ENCODE data around the gene ARHGAP8.

Gene ARHGAP8

DNA sequence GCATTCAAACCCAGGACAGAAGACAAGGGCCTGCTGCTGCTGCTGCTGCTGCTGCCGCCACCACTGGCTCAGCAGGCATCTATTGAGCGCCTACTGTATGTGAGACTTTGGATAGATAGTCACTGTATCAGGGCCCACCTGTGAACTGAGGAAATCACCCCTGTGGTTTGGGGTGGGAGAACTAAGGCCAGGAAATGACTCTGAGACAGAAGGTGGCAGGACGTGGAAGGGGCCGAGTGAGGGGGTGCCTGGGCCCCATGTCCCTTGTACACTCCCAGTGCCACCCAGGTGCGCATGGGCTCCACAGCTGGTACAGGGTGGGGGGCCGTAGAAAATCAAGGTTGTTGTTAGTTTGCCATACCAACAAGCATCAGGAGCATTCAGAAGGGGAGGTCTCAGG lies 50.6 kb downstream of the ARHGAP8 start:
- no peak for DNase-seq (ENCODE audit: low spot score)

DNA sequence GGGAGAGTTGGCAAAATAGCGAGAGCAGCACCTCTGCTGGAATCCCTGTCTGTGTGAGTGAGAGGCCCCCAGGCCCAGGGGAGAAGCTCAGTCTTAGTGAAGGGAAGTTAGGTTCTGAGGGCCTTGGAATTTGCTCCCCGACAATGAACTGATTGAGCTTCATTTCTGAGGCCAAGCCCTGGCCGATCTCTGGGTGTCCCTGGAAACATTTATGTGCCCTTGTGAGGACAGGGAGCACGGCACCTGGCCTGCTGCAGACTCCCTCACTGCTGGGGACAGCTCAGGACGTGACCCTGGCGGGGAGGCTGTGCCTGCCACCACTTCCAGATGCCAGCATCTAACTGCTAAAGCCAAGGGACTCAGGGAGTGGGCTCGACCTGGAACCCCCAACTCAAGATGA lies 52.0 kb downstream of the ARHGAP8 start:
- DNase-seq (ENCODE audit: low spot score) = no peak

DNA sequence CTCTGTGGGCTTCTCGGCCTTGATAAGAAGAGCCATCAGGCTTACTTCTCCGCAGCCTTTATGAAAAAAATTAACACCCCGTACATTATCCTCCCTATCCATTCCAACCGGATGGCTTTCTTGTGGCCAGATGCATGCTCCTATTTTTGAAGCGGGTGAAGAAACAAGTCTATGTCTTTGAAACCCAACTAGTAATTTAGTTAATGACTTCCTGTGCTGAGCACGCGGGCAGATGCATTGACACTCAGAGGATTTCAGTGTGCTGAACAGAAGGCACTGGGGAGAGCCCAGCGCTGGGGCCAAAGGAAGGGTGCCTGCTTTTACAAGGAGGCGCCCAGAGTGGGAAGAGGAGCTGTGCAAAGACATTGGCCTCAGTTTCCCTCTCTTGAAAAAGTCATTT lies 53.3 kb downstream of the ARHGAP8 start:
- no peak for DNase-seq (ENCODE audit: low spot score)

DNA sequence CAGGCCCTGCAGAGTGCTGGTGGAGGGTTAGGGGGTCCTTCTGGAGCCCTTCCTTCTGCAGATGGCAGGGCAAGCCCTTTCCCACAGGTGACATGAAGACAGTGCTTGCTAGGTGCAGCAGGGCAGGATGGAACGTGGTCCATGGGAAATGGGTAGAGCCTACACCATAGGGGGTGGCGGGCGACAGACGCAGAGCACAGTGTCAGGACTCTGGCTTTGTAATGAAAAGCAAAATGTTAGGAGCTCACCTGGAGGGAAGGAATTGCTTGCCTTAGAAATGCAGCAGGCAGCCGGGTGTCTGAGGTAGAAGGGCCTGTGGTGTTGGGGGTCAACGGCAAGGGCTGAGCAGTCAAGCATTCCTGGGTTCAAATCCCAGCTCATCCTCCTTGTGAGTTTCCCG lies 54.9 kb downstream of the ARHGAP8 start:
- no peak for DNase-seq (ENCODE audit: low spot score)

DNA sequence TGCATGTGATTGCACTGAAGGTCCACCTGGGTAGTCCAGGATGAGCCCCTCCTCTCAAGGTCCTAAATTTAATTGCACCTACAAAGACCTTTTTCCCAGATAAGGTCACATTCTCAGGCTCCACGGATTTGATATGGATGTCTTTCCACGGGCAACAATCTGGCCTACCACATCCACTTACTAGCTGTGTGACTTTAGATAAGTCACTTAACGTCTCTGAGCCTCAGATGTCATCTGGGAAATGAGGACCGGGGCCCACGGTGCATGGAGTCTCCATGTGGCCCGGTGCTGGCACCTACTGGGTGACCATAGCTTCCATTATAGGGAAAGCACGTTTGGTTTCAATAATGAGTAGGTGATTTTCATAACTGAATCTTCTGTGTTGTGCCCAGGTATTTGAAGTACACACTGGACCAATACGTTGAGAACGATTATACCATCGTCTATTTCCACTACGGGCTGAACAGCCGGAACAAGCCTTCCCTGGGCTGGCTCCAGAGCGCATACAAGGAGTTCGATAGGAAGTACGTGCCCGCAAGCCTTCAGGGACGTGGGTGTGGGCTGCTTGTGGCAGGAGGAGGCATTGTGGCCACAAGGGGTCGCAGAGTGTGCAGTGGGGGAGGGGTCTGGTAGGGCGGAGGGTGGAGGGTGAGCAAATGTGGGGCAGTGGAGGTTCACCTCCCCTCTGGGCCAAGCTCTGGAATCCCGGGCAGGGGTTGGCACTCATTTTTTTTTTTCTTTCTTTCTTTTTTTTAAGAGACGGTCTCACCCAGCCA lies 55.7 kb downstream of the ARHGAP8 start:
- no peak for DNase-seq (ENCODE audit: low spot score)

DNA sequence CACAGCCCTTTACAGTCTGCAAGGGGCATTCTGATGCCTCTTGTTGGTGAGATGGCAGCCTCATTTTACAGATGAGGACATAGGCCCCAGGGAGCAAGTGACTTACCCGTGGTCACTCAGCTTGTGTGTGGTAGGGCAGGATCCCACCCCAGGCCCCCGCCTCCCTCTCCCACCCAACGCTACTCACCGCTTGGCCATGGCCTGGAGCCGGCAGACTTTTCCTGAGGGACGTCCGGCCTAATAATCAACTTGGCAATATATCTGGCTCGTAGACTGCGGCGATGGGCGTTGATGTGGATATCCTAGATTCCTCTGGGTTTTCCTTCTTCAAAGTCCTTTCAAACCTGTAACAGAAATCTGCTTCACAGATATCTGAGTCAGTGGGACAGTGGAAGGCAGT lies 57.1 kb downstream of the ARHGAP8 start:
- DNase-seq (ENCODE audit: low spot score) = no peak

DNA sequence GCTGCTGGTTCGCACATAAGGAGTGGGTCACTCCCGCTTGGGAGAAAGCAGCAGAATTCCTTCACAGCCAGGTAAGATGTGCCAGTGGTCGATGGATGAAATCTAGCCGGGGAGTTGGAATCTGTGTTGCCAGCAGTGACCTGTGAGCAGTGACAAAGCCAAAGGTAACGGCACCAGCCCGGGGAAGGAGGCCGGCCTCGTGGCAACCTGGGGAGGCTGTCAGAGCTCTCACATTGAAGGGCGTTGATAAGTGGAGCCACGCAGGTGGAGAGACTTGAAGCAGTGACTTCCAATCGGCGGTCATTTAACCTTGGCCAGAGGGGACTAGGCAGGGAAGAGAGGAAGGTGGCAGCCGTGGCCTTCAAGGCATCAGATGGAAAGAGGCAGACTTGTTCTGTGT lies 58.8 kb downstream of the ARHGAP8 start:
- no peak for DNase-seq (ENCODE audit: low spot score)

DNA sequence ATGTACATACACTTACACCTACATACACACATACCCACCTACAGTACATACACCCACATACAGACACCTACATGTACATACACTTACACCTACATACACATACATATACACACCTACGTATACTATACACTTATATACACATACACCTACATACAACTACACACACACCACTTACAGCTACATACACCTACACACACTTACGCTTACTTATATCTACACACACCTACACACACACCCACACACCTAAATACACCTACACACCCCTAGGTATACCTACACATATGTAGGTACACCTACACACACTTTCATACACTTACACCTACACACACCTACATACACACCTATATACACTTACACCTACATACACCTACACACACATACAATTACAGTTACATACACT lies 61.0 kb downstream of the ARHGAP8 start:
- no peak for DNase-seq (ENCODE audit: low spot score)

DNA sequence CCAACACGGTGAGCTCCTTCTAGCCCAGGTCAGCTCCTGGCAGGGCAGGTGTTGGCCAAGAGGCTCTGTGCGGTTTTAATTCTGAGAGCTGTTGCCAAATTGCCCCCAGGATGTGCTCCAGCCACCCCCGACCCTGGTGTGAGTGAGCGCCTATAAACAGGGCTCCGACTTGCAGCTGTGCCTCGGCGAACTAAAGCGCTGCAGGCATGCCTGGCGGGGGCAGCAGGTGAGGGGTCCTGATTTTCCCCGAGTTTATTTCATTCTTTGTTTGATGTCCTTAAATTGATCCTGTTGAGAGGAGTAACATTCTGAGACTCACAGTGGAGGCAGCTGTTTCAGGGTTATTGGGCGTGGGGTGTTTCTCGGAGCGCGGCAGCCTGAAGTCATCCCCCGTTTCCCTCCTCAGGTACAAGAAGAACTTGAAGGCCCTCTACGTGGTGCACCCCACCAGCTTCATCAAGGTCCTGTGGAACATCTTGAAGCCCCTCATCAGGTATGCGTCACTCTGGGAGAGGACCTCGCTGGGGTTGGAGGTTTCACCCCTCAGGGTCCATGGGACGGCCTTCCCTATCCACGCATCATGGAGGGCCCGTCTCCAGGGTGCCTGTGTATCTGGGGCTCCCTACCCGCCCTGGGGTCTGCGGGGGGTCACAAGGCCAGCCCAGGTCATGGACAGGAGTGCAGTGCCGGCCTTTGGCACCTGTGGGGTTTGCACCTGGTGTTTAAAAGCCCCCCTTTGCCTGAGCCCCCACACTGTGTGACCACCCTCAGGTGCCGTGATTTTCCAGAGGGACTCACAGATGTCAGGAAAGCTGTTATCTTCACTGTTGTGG lies 62.1 kb downstream of the ARHGAP8 start:
- DNase-seq (ENCODE audit: low spot score) = no peak

DNA sequence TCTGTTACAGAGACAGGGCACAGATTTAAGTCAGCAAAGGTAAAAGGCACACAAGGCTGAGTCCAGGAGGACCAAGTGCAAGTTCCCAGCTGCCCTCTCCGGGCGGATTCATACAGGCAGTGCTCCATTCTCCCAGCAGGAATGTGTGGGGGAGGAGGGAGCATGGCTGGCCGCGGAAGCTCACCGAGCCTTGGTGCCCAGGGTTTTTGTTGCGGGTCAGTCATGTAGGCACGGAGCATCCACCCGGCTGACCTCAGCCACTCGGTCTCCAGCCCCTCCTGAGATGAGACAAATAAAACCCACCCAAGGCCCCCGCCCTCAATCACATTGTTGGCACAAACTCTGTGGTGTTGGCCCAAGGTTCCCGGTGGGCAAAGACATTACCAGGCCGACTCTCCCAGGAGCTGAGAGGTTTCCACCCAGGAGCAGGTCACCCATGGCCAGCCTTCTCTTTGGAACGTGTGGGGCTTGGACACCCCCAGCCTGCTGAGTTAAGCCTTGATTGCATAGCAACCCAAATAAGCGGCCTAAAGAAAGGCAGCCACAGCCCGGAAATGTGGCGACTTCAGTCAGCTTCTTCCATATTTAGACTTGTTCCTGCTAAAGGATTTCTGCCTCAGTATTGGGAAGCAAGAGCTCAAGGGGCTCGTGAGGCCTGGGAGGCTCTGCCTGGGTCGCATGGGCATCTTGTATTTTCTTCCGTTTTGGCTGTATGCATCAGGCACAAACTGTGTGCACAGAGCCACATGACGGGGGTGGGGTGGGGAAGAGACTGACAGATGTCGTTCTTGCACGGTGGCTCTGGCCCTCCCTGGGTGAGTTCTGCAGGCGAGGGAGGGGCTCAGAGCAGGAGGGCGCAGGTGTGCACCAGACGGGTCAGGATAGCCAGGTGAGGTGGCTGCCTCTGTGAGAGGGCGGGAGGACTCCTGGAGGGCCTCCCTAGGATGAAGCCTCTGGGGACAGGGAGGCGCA lies 63.0 kb downstream of the ARHGAP8 start:
- DNase-seq (ENCODE audit: low spot score) = no peak

DNA sequence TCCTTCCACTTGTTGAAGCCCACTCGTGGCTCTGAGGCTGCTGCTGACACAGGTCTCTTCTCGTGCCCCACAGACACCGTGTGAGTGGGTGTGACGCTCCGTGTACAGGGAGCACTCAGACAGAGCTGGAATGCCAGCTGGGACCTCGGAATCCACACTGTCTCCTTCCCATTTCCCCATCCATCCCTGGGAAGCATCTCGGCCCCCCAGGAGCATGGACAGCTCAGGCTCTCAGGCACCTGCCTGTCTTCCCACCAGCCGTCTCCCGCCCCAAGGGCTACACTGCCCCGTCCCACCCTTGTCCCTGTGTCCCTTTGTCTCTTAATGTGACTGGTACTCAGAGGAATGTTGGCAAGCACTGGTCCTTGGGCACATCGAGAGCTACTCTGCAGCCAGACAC lies 63.8 kb downstream of the ARHGAP8 start:
- DNase-seq (ENCODE audit: low spot score) = no peak

DNA sequence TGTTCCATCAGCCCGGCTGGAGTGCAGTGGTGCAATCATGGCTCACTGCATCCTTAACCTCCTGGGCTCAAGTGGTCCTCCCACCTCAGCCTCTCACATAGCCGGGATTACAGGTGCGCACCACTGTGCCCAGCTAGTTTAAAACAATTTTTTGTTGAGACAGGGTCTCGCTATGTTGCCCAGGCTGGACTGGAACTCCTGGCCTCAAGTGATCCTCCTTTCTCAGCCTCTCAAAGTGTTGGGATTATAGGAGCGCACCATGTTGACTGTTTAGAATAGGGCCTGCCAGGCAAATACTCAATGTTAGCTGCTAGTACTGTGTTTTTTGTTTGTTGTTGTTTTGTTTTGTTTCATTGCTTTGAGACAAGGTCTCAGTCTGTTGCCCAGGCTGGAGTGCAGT lies 66.4 kb downstream of the ARHGAP8 start:
- DNase-seq (ENCODE audit: low spot score) = no peak

DNA sequence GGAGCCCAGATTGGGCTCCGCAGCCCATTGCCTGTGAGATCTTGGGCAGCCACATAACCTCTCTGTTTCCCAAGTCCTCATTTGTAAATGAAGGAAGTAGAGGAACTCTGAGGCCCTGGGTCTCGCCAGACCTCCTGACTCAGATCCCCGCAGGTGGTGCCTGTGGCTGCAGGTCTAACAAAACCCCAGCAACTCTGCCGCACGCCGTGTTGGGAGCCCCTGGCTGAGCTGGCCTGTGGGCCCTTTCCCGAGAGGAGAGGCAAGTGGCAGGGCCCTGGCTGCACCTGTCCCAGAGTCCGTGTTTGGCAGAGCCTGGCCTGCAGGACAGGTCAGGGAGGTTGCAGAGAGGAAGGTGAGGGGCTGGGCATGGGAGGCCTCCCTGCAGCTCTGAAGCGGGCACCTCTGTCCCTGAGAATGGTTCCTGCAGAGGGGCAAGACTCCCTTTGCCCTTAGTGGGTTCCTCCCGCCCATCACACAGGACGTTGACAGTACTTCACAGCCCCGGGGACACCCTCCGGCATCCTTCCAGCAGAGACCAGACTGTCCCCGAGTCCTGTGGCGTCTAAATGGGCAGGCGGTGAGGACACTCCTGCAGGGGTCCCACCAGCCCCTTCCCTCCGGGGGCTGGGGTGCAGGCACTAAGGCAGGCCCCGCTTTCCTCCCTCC lies 67.7 kb downstream of the ARHGAP8 start:
- no peak for DNase-seq (ENCODE audit: low spot score)

DNA sequence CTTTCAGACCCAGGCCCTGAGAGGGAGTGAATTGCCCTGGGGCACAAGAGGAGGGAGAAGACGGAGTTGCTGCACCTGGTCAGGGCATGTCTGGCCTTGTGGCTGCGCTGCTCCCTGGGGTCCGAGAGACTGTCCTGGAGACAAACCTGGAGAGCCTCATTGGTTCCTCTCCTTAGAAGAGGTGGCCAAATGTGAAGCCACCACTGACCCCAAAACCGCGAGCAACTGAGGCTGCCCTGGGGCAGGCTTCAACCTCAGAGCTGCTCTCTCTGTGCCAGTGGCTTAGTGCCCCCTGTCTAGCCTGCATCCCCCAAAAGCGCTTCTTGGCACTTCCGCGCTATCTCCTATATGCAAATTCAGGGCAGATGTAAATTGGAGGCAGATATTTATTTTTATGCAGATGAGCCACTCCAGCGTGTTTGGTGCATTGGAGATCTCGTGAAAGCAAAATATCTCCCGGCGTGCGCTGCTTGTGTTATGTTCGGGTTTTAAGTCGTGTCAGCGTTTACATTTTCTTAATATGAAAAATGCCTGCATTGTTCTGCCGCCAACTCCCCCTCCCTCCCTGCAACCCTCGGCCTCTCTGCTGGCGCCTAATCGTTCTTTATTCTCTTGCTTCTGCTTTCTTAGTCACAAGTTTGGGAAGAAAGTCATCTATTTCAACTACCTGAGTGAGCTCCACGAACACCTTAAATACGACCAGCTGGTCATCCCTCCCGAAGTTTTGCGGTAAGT lies 69.5 kb downstream of the ARHGAP8 start:
- DNase-seq (ENCODE audit: low spot score) = no peak

DNA sequence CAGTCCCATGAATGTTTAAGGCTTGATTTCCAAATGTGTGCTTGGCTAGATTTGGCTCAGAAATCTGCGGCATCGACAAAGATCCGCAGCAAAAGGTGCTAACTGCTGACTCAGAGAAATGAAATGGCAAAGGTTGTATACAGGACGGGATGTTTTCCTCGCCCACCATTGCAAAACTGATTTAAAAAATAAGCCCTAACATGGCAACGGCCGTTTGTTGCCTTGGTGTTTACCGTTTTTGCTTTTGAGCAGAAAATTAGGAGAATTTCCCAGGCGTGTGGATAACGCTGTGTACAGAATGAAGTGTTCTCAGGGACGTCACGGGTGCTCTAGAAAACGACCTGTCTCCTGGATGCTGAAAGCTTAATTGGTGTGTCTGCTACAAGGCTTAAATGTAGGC lies 70.2 kb downstream of the ARHGAP8 start:
- no peak for DNase-seq (ENCODE audit: low spot score)

DNA sequence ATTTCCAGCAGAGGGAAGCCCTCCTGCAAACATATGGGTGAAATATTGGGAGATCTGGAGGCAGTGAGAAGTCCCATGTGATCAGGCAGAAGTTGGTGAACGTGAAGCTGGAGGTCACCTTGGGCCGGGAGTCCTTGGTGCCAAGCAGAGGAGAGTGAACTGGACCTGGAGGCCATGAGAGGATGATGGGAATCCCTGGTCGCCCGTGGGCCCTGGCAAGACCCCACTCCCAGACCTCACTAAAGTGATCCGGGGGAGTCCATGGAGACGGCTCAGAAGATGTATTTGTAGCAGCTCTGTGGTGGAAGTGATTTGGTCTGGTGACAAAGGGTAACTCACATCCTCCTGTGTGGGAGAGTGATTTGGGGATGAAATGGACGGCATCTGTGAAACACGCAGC lies 71.0 kb downstream of the ARHGAP8 start:
- DNase-seq (ENCODE audit: low spot score) = no peak

DNA sequence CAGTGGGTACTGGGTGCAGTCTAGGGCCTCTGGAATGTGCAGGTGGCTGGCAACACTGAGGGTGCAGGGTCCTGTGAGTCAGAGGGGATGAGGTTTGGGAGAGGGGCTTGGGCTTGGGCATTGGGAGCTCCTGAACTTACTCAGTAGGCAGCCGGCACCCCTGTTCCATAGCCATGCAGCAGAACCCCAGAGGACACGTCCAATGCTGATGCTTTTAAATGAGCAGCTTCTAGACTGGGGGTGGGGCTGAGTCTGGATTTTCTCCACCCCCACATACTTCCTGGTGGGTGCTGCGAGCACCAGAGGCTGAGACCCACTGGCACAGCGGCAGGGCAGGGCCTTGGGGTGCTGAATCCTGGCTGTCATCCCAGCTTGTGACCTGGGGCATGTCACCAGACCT lies 71.4 kb downstream of the ARHGAP8 start:
- no peak for DNase-seq (ENCODE audit: low spot score)

DNA sequence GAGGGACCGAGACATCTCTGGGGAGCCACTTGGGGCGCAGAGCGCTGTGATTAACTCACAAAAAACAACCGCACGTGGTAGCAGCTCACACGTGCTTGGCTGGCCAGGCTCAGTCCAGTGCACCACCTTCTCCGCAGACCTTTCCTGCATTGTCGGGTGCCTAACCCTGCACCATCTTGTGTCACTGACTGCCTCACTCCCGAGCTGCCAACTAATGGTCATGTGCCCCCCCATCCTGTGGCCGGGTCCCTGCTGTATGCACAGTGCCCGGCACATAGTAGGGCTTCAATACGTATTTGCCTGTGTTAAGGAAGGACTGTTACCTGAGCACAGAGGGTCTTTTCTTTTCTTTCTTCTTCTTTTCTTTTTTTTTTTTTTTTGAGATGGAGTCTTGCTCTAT lies 71.9 kb downstream of the ARHGAP8 start:
- no peak for DNase-seq (ENCODE audit: low spot score)

DNA sequence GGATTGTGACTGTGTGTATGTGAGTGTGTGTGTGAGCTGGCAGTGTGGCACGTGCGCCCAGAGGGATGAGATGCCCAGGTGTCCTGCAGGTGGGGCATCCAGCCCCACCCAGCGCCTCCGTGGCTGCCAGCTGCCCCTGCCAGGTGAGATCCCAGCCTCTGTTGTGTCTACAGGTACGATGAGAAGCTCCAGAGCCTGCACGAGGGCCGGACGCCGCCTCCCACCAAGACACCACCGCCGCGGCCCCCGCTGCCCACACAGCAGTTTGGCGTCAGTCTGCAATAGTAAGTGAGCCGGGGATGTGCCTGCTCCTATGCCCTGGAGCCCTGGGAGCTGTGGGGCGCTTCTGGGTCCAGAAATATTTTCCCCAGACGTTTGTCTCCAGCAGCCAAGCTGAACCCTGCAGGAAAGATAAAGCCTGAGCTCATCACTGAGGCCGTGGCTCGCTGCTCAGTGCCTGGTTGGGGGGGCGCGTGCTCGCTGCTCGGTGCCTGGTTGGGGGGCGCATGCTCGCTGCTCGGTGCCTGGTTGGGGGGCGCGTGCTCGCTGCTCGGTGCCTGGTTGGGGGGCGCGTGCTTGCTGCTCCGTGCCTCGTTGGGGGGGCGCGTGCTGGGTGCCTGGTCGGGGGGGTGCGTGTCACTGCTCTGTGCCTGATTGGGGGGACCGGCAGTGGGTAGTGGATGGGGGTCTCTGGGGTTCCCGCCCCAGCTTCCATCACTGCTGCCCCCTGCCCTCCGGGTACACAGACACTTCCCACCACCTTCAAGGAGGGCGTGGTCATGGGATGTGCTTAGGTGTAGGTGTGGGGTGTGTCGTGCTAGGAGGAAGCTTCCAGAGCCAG lies 73.2 kb downstream of the ARHGAP8 start:
- no peak for DNase-seq (ENCODE audit: low spot score)

DNA sequence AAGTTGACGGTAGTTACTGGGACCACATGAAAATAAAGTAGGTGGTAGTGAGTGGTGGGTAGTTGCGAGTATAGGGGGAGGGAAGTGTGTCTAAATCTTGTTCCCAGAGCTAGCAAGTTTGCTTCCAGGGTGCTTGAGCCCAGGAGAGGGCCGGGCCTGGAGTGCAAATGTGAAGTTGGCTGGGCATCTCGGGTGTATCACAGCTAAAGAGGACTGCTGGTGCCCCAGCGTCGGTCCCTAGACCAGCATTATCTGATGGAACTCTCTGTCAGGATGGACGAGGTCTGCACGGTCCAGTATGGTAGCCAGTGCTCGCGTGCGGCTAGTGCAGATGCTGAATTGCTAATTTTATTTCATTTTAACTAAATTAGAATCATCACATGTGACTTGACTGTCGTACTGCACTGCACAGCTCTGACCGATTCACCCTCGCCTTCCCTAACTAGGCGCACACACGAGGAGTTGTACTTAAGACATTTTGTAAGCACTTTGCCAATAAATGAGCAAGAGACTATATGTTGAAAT lies 75.4 kb downstream of the ARHGAP8 start:
- no peak for DNase-seq (ENCODE audit: low spot score)

All from GM03348 (cell line).